NCI-H2196 (cell line): ENCODE results near the gene PILRB.

Experiments used
- DNase-seq: peaks from one replicate; lab custom pipeline; 2025; ENCODE audit not compliant: unreplicated experiment; lab: John Stamatoyannopoulos, UW

The PILRB gene

GRCh38 chr7:100400656-100401055 is 42.7 kb downstream of the PILRB start:
- no peak for DNase-seq

GRCh38 chr7:100401811-100402210 is 43.9 kb downstream of the PILRB start:
- no peak for DNase-seq

- DNase-seq: no peak
Observed at GRCh38 chr7:100402241-100402640, 44.3 kb downstream of the PILRB start.

GRCh38 chr7:100406767-100407166 is 48.9 kb downstream of the PILRB start:
- no peak for DNase-seq

GRCh38 chr7:100407285-100408180 is 49.6 kb downstream of the PILRB start:
- peak; percentile 72 for DNase-seq

GRCh38 chr7:100411101-100411500 is 53.2 kb downstream of the PILRB start:
- DNase-seq: no peak

- no peak for DNase-seq
Observed at GRCh38 chr7:100413346-100413745, 55.4 kb downstream of the PILRB start.

- DNase-seq: no peak
Observed at GRCh38 chr7:100413889-100414288, 56.0 kb downstream of the PILRB start.

GRCh38 chr7:100415448-100415847 is 57.5 kb downstream of the PILRB start:
- DNase-seq: no peak
